Measurements from ENCODE around the gene OR12D3.

DNA sequence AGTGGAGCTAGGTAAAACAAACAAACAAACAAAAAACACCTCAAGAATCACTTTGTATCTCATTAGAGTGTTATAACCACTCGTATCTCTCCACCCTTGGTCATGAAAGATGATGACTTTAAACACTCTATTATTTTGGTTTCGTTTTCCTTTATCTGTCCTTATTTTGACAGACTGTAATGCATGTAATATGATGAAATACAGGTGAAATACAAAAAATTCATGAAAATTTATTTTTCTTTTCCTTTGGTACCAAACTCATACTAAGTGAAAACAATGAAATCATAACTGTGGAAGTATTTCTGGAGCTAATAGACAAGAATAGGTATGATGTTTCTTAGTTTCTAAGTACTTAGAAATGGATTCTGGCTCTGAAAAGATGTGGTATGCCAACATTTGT, 24.4 kb upstream of the OR12D3 start:
- TF ChIP-seq, protein P1, sequence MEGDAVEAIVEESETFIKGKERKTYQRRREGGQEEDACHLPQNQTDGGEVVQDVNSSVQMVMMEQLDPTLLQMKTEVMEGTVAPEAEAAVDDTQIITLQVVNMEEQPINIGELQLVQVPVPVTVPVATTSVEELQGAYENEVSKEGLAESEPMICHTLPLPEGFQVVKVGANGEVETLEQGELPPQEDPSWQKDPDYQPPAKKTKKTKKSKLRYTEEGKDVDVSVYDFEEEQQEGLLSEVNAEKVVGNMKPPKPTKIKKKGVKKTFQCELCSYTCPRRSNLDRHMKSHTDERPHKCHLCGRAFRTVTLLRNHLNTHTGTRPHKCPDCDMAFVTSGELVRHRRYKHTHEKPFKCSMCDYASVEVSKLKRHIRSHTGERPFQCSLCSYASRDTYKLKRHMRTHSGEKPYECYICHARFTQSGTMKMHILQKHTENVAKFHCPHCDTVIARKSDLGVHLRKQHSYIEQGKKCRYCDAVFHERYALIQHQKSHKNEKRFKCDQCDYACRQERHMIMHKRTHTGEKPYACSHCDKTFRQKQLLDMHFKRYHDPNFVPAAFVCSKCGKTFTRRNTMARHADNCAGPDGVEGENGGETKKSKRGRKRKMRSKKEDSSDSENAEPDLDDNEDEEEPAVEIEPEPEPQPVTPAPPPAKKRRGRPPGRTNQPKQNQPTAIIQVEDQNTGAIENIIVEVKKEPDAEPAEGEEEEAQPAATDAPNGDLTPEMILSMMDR (IDR thresholded peaks at IDR 0.05 in 2 of 3, conservative IDR thresholded peaks at IDR 0.05 in 1 of 3; ENCODE audit: control insufficient read depth in 2 of 3, extremely low read depth in 1 of 3, insufficient read depth in 1 of 3, low read depth in 3 of 3, low read length in 3 of 3), result no peak
- TF ChIP-seq BRCA1 (IDR thresholded peaks at IDR 0.05; ENCODE audit: low read depth, low read length), result no peak
- no peak for TF ChIP-seq EZH2 (IDR thresholded peaks at IDR 0.05; ENCODE audit: borderline replicate concordance, control insufficient read depth, low read depth, low read length)
- TF ChIP-seq HDAC6 (IDR thresholded peaks at IDR 0.05; ENCODE audit: unreplicated experiment), result no peak
- TF ChIP-seq NRF1 (conservative IDR thresholded peaks at IDR 0.05; ENCODE audit: low read depth, low read length), result no peak
- TF ChIP-seq IKZF1 (conservative IDR thresholded peaks at IDR 0.05), result no peak
- no peak for TF ChIP-seq CHD2 (IDR thresholded peaks at IDR 0.05; ENCODE audit: borderline replicate concordance, low read depth, low read length)
- no peak for TF ChIP-seq POLR2AphosphoS5 (IDR thresholded peaks at IDR 0.05; ENCODE audit: low read length)
- no peak for TF ChIP-seq YY1 (IDR thresholded peaks at IDR 0.05; ENCODE audit: low read depth, low read length)
- no peak for TF ChIP-seq ATF2 (IDR thresholded peaks at IDR 0.05; ENCODE audit: low read length)
- no peak for TF ChIP-seq TARDBP (IDR thresholded peaks at IDR 0.05; ENCODE audit: borderline replicate concordance)
- no peak for TF ChIP-seq JUND (IDR thresholded peaks at IDR 0.05; ENCODE audit: low read depth, low read length)
